ENCODE measurements around the gene MLPH. TPM values are rescaled to one million over a fixed set of nuclear protein-coding genes. Genes with fewer than 3 reads are reported as not detected.

Gene MLPH
- total and polyA plus RNA-seq, 2 donors (not counting 1 experiment from before 2014, with no cell fraction given) = not detected

DNA sequence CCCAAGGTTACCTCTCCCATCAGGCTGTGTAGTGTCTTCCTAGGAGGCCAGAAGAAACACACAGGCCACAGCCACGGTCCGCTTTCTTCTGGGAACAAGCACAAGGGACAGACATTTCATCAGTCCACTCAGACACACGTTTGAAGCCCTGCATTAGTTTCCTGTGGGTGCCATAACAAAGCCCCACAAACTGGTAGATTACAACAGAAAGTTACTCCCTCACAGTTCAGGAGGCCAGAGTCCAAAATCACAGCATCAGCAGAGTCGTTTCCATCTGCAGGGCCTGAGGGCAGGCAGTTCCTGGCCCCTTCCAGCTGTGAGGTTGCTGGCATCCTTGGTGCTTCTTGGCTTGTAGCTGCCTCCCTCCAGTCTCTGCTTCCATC lies 70.6 kb downstream of the MLPH start:
- Mint-ChIP-seq H3K4me1 (no peaks in the 10 kb centered on the region), H3K27ac (no peak overlapping the region), H3K9me3 (ENCODE audit: insufficient read depth) (no peaks in the 10 kb centered on the region), H3K27me3 (peaks cover 36% of the 10 kb centered on the region), H3K4me3 (no peak overlapping the region)
- no peak overlapping the region for H3K4me2 ChIP-seq (replicated peaks; ENCODE audit: low read depth, low read length, poor library complexity, severe bottlenecking)
- ATAC-seq (ENCODE audit: low read depth) (no peak), DNase-seq (no peak)
- H2AFZ ChIP-seq (ENCODE audit: insufficient read depth, low read depth, low read length, poor library complexity, severe bottlenecking) = no peak overlapping the region
- ChIA-PET CTCF (interaction anchor here (3.7 kb wide), 1 partner anchor 15 kb away, joined by 19 read pairs; no protein-coding TSS in a partner anchor), POLR2A (no interaction called here)
- H3K4me1 ChIP-seq (ENCODE audit: control insufficient read depth in 2 of 2, insufficient read depth in 2 of 2, low read length in 2 of 2) = no peaks in the 10 kb centered on the region
- H3K9ac ChIP-seq (ENCODE audit: low read length) = no peak overlapping the region
- peaks cover 2 to 13% (median 11%) of the 10 kb centered on the region in 3 donors for H3K9me3 ChIP-seq (ENCODE audit: control extremely low read depth in 1 of 3, control insufficient read depth in 2 of 3, insufficient read depth in 1 of 3, low read length in 2 of 3)
- H3K27me3 ChIP-seq (replicated peaks in 1 of 4; ENCODE audit: control extremely low read depth in 1 of 4, control insufficient read depth in 3 of 4, insufficient read depth in 4 of 4, low read length in 3 of 4) = peaks cover 0 to 11% (median 0%) of the 10 kb centered on the region in 4 experiments
- H4K20me1 ChIP-seq (ENCODE audit: control insufficient read depth, insufficient read depth, low read length, poor library complexity, severe bottlenecking) = no peaks in the 10 kb centered on the region
- no peak overlapping the region for H3K4me3 ChIP-seq (ENCODE audit: control extremely low read depth in 1 of 5, extremely low read depth in 1 of 5, insufficient read depth in 1 of 5, low read depth in 2 of 5, low read length in 4 of 5)
- no peaks in the 10 kb centered on the region for H3K36me3 ChIP-seq (replicated peaks in 1 of 2; ENCODE audit: control extremely low read depth in 1 of 2, control insufficient read depth in 1 of 2, extremely low read depth in 1 of 2, insufficient read depth in 2 of 2, low read length in 1 of 2)
- H3K79me2 ChIP-seq (ENCODE audit: control insufficient read depth, insufficient read depth, low read length) = no peaks in the 10 kb centered on the region
- TF ChIP-seq, protein P1, sequence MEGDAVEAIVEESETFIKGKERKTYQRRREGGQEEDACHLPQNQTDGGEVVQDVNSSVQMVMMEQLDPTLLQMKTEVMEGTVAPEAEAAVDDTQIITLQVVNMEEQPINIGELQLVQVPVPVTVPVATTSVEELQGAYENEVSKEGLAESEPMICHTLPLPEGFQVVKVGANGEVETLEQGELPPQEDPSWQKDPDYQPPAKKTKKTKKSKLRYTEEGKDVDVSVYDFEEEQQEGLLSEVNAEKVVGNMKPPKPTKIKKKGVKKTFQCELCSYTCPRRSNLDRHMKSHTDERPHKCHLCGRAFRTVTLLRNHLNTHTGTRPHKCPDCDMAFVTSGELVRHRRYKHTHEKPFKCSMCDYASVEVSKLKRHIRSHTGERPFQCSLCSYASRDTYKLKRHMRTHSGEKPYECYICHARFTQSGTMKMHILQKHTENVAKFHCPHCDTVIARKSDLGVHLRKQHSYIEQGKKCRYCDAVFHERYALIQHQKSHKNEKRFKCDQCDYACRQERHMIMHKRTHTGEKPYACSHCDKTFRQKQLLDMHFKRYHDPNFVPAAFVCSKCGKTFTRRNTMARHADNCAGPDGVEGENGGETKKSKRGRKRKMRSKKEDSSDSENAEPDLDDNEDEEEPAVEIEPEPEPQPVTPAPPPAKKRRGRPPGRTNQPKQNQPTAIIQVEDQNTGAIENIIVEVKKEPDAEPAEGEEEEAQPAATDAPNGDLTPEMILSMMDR (IDR thresholded peaks at IDR 0.05) = no peak
- TF ChIP-seq EZH2 (IDR thresholded peaks at IDR 0.05; ENCODE audit: borderline replicate concordance, insufficient read depth, low read depth, low read length, poor library complexity, severe bottlenecking) = no peak
- H3K27ac ChIP-seq (ENCODE audit: low read length in 2 of 2) = no peak overlapping the region
- intact Hi-C loops (cut with micrococcal nuclease) = no loop called here
- WGBS (ENCODE audit: insufficient coverage) = 61% methylated on average over 4 of the region's 4 CpGs

DNA sequence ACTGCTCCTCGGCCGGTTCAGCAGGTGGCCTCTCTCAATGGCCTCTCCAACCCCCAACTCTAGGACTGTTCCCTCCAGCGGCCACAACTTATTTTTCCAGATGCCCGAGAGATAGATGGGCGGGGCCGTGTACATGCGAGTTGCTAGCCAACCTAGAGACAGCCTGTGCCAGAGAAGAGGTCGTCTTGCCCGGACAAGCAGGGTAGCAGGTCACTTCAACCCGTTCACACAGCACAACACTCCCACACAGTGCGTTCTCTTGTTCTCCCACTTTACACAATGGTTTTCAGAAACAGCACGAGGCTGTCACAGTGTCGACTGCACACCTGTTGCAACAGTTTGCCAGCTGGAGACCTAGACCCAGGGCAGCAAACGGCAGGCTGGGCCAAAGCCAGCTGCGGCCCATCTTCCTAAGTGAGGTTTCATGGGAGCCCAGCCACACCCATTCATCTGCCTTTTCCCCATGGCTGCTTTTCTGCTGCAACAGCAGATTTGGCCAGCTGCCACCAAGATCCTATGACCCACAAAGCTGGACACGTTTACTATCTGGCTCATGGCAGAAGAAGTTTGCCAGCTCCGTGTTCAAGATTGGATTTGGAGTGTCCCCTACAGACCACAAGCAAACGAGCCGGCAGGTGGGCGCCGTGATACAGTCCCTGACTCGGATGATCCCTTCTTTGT lies 72.0 kb downstream of the MLPH start:
- ATAC-seq (ENCODE audit: low read depth) (no peak), DNase-seq (no peak)
- WGBS (ENCODE audit: insufficient coverage) = 81% methylated on average over 22 of the region's 22 CpGs
- CTCF ChIA-PET = interaction anchor here (1.7 kb wide), 1 partner anchor 13 kb away, joined by 8 read pairs; no protein-coding TSS in a partner anchor
- H3K27me3 Mint-ChIP-seq = peaks cover 30% of the 10 kb centered on the region
- Histone ChIP-seq H2AFZ (ENCODE audit: insufficient read depth, low read depth, low read length, poor library complexity, severe bottlenecking) (no peak overlapping the region), H3K79me2 (ENCODE audit: control insufficient read depth, insufficient read depth, low read length) (no peaks in the 10 kb centered on the region), H3K4me1 (ENCODE audit: control insufficient read depth in 2 of 2, insufficient read depth in 2 of 2, low read length in 2 of 2) (no peaks in the 10 kb centered on the region), H3K4me2 (replicated peaks; ENCODE audit: low read depth, low read length, poor library complexity, severe bottlenecking) (no peak overlapping the region), H3K36me3 (replicated peaks in 1 of 2; ENCODE audit: control extremely low read depth in 1 of 2, control insufficient read depth in 1 of 2, extremely low read depth in 1 of 2, insufficient read depth in 2 of 2, low read length in 1 of 2) (no peaks in the 10 kb centered on the region), H3K9ac (ENCODE audit: low read length) (no peak overlapping the region), H3K27me3 (replicated peaks in 1 of 4; ENCODE audit: control extremely low read depth in 1 of 4, control insufficient read depth in 3 of 4, insufficient read depth in 4 of 4, low read length in 3 of 4) (peaks cover 0 to 9% (median 0%) of the 10 kb centered on the region in 4 experiments), H3K27ac (ENCODE audit: low read length in 2 of 2) (no peak overlapping the region), H3K9me3 (ENCODE audit: control extremely low read depth in 1 of 3, control insufficient read depth in 2 of 3, insufficient read depth in 1 of 3, low read length in 2 of 3) (peaks cover 2 to 12% (median 11%) of the 10 kb centered on the region in 3 donors), H4K20me1 (ENCODE audit: control insufficient read depth, insufficient read depth, low read length, poor library complexity, severe bottlenecking) (no peaks in the 10 kb centered on the region), H3K4me3 (ENCODE audit: control extremely low read depth in 1 of 5, extremely low read depth in 1 of 5, insufficient read depth in 1 of 5, low read depth in 2 of 5, low read length in 4 of 5) (no peak overlapping the region)
- intact Hi-C loops (cut with micrococcal nuclease) = no loop called here
- no peak overlapping the region for H3K4me3 Mint-ChIP-seq
- H3K27ac Mint-ChIP-seq = no peak overlapping the region
- no peaks in the 10 kb centered on the region for H3K9me3 Mint-ChIP-seq (ENCODE audit: insufficient read depth)
- POLR2A ChIA-PET = no interaction called here
- TF ChIP-seq, protein P1 (IDR thresholded peaks at IDR 0.05) = no peak
- no peak for TF ChIP-seq EZH2 (IDR thresholded peaks at IDR 0.05; ENCODE audit: borderline replicate concordance, insufficient read depth, low read depth, low read length, poor library complexity, severe bottlenecking)
- H3K4me1 Mint-ChIP-seq = no peaks in the 10 kb centered on the region

Measured in B cell (primary cell).